H9 (cell line): Measurements from ENCODE around the gene IGFLR1. TPM values are rescaled to one million over a fixed set of nuclear protein-coding genes. Genes with fewer than 3 reads are reported as not detected.

Experiments
- DNase-seq: peaks from one replicate; pipeline ENCODE4 v3.0.0-alpha.2; 2017
- H2AFZ ChIP-seq: one replicate; pipeline ENCODE4 v1.6.1; 2013; ENCODE audit warnings: mild to moderate bottlenecking, low read length, control low read depth, moderate library complexity
- H2AK5ac ChIP-seq: 2 replicates; pipeline ENCODE4 v1.6.1; 2013; ENCODE audit warnings: low read length, control low read depth, mixed read lengths; ENCODE audit not compliant: insufficient read length
- H2BK120ac ChIP-seq: one replicate; pipeline ENCODE4 v1.6.1; 2013; ENCODE audit warnings: low read depth, mild to moderate bottlenecking, low read length, control low read depth, inconsistent platforms; ENCODE audit not compliant: poor library complexity, severe bottlenecking
- H2BK12ac ChIP-seq: 2 replicates; pipeline ENCODE4 v1.6.1; 2013; ENCODE audit warnings: low read length, control low read depth, mixed read lengths, low read depth; ENCODE audit not compliant: insufficient read length
- H2BK15ac ChIP-seq: 2 replicates; pipeline ENCODE4 v1.6.1; 2013; ENCODE audit warnings: low read depth, low read length, control low read depth
- H2BK20ac ChIP-seq: one replicate; pipeline ENCODE4 v1.6.1; 2013; ENCODE audit warnings: low read depth, mild to moderate bottlenecking, low read length, control low read depth, inconsistent platforms; ENCODE audit not compliant: poor library complexity, severe bottlenecking
- H2BK5ac ChIP-seq: 2 replicates; pipeline ENCODE4 v1.6.1; 2013; ENCODE audit warnings: low read length, control low read depth, mixed read lengths; ENCODE audit not compliant: insufficient read length
- H3K14ac ChIP-seq: 2 replicates; pipeline ENCODE4 v1.6.1; 2013; ENCODE audit warnings: low read length, control low read depth; ENCODE audit not compliant: insufficient read depth
- H3K18ac ChIP-seq: 2 replicates; pipeline ENCODE4 v1.6.1; 2013; ENCODE audit warnings: low read depth, mild to moderate bottlenecking, mixed read lengths, low read length, control low read depth; ENCODE audit not compliant: insufficient read length
- H3K23ac ChIP-seq: 2 replicates; pipeline ENCODE4 v1.6.1; 2013; ENCODE audit warnings: low read length, control low read depth, mixed read lengths, low read depth; ENCODE audit not compliant: insufficient read length
- H3K23me2 ChIP-seq: 2 replicates; pipeline ENCODE4 v1.6.1; 2013; ENCODE audit warnings: low read depth, mild to moderate bottlenecking, mixed read lengths, low read length, control low read depth; ENCODE audit not compliant: insufficient read length, poor library complexity, severe bottlenecking
- H3K27ac ChIP-seq: 2 replicates; pipeline ENCODE4 v1.5.1; 2013; ENCODE audit warnings: low read length, control low read depth, mixed read lengths, low read depth; ENCODE audit not compliant: insufficient read length
- H3K27me3 ChIP-seq: 2 replicates; pipeline ENCODE4 v1.6.1; 2013; ENCODE audit warnings: low read length, control low read depth, inconsistent platforms; ENCODE audit not compliant: insufficient read depth
- H3K4ac ChIP-seq: 2 replicates; pipeline ENCODE4 v1.6.1; 2013; ENCODE audit warnings: low read depth, mild to moderate bottlenecking, control low read depth, inconsistent platforms, low read length, moderate library complexity
- H3K4me1 ChIP-seq: 2 replicates; pipeline ENCODE4 v1.6.1; 2013; ENCODE audit warnings: low read length, control low read depth, inconsistent platforms; ENCODE audit not compliant: insufficient read depth
- H3K4me2 ChIP-seq: 2 replicates; pipeline ENCODE4 v1.6.1; 2013; ENCODE audit warnings: low read length, control low read depth, mixed read lengths; ENCODE audit not compliant: insufficient read length, insufficient read depth
- H3K56ac ChIP-seq: 2 replicates; pipeline ENCODE4 v1.6.1; 2013; ENCODE audit warnings: low read depth, mild to moderate bottlenecking, mixed read lengths, low read length, control low read depth; ENCODE audit not compliant: insufficient read length
- H3K79me1 ChIP-seq: 2 replicates; pipeline ENCODE4 v1.6.1; 2013; ENCODE audit warnings: low read depth, mild to moderate bottlenecking, moderate library complexity, low read length, control low read depth, inconsistent platforms; ENCODE audit not compliant: insufficient read depth, poor library complexity, severe bottlenecking
- H3K79me2 ChIP-seq: 2 replicates; pipeline ENCODE4 v1.6.1; 2013; ENCODE audit warnings: low read length, control low read depth, inconsistent platforms; ENCODE audit not compliant: insufficient read depth
- H3K9ac ChIP-seq: 2 replicates; pipeline ENCODE4 v1.6.1; 2013; ENCODE audit warnings: low read length, control low read depth, mixed read lengths; ENCODE audit not compliant: insufficient read length; ENCODE audit errors: extremely low read depth
- H3K9me3 ChIP-seq: one replicate; pipeline ENCODE4 v1.6.1; 2013; ENCODE audit warnings: low read depth, low read length, inconsistent platforms; ENCODE audit not compliant: control insufficient read depth
- H3T11ph ChIP-seq: one replicate; pipeline ENCODE4 v1.6.1; 2013; ENCODE audit warnings: mild to moderate bottlenecking, low read length, control low read depth, inconsistent platforms
- H4K20me1 ChIP-seq: one replicate; pipeline ENCODE4 v1.6.1; 2013; ENCODE audit not compliant: control insufficient read depth, insufficient read length, insufficient read depth
- H4K5ac ChIP-seq: 2 replicates; pipeline ENCODE4 v1.6.1; 2013; ENCODE audit warnings: low read depth, mild to moderate bottlenecking, mixed read lengths, low read length, control low read depth; ENCODE audit not compliant: insufficient read length
- H4K8ac ChIP-seq: replicated peaks from 2 replicates; pipeline ENCODE4 v1.6.1; 2013; ENCODE audit warnings: low read length, control low read depth, mixed read lengths, low read depth; ENCODE audit not compliant: insufficient read length
- H4K91ac ChIP-seq: 2 replicates; pipeline ENCODE4 v1.6.1; 2013; ENCODE audit warnings: low read depth, mild to moderate bottlenecking, moderate library complexity, mixed read lengths, low read length, control low read depth; ENCODE audit not compliant: insufficient read length
- H3K27ac Mint-ChIP-seq, 3 experiments: 2 replicates in 2 of 3; 3 replicates in 1 of 3; pipeline ENCODE4 v1.8.0; 2020 to 2021; ENCODE audit warnings: mixed read lengths in 3 of 3, mild to moderate bottlenecking in 1 of 3, moderate library complexity in 1 of 3
- H3K27me3 Mint-ChIP-seq: 2 replicates; pipeline ENCODE4 v1.8.0; 2021; ENCODE audit warnings: low read depth, mild to moderate bottlenecking, moderate library complexity, mixed read lengths
- H3K36me3 Mint-ChIP-seq, 3 experiments: 2 replicates in 2 of 3; 3 replicates in 1 of 3; pipeline ENCODE4 v1.8.0; 2020 to 2021; ENCODE audit warnings: low read depth in 3 of 3, mixed read lengths in 3 of 3; ENCODE audit not compliant: insufficient read depth in 1 of 3
- H3K4me1 Mint-ChIP-seq, 2 experiments: 2 replicates each; pipeline ENCODE4 v1.8.0; 2020; ENCODE audit warnings: mixed read lengths in 2 of 2
- H3K4me3 Mint-ChIP-seq, 2 experiments: 2 replicates in 1 of 2; 3 replicates in 1 of 2; pipeline ENCODE4 v1.8.0; 2020 to 2021; ENCODE audit warnings: mild to moderate bottlenecking in 2 of 2, mixed read lengths in 2 of 2, moderate library complexity in 1 of 2
- H3K9me3 Mint-ChIP-seq, 2 experiments: 2 replicates in 1 of 2; 3 replicates in 1 of 2; pipeline ENCODE4 v1.8.0; 2020; ENCODE audit warnings: mild to moderate bottlenecking in 2 of 2, mixed read lengths in 2 of 2, moderate library complexity in 1 of 2
- WGBS: extraction: QIAGEN DNeasy Blood & Tissue Kit; methylation state at CpG from one replicate; pipeline ENCODE4 v1.1.7; 2013; ENCODE audit warnings: missing lambda C conversion rate, low lambda C conversion rate, mixed read lengths; ENCODE audit not compliant: insufficient read length; ENCODE audit errors: extremely low coverage; 5-methylcytosine and 5-hydroxymethylcytosine counted together
- total RNA-seq: library from RNA; stranded (reverse); gene quantifications from 2 replicates; pipeline ENCODE4 v1.2.1, GENCODE V29; 2021
- TF ChIP-seq, protein P1 (sequence below): fragments of 200-600 bp; sonication (generic); conservative IDR thresholded peaks from 3 replicates; pipeline ENCODE4 v1.8.0; 2021; ENCODE audit warnings: antibody characterized with exemption, mild to moderate bottlenecking

The IGFLR1 gene
- total RNA-seq, 1 experiment from 2014 or later = 2.9 TPM

DNA sequence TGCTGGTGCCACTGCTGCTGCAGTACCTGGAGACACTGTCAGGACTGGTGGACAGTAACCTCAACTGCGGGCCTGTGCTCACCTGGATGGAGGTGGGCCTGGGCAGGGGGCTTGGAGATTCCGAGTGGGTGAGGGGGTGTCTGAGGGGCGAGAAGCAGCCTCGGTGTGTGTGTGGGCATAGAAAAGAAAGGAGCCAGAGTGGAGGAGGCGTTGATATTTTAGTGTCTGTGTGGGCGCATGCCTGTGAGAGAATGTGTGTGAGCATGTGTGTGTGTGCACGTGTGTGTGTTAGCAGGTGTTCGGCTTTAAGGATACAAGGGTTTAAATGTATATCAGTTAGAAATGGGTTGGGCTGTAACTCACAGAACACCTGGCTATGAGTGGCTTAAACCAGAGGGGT is 36.8 kb upstream of the IGFLR1 start:
- Histone ChIP-seq H3K4me1 (peaks cover 5% of the 10 kb centered on the region; the same call in 1 of the 2 replicates), H3K4ac (no peak overlapping the region), H3K23ac (no peak overlapping the region), H2BK120ac (no peak overlapping the region), H4K5ac (no peak overlapping the region), H3K18ac (no peak overlapping the region), H2BK5ac (no peak overlapping the region), H2BK12ac (no peak overlapping the region), H3K27ac (no peak overlapping the region), H4K91ac (no peak overlapping the region), H3K27me3 (no peaks in the 10 kb centered on the region), H2AFZ (no peak overlapping the region), H3K9me3 (no peaks in the 10 kb centered on the region), H2BK15ac (no peak overlapping the region), H2AK5ac (no peak overlapping the region), H3K4me2 (no peak overlapping the region), H3K14ac (no peak overlapping the region), H3K56ac (no peak overlapping the region), H3K23me2 (peaks cover 5% of the 10 kb centered on the region), H3K9ac (no peak overlapping the region), H3K79me1 (no peaks in the 10 kb centered on the region), H2BK20ac (no peak overlapping the region), H4K20me1 (no peaks in the 10 kb centered on the region), H4K8ac (no peak overlapping the region), H3K79me2 (no peaks in the 10 kb centered on the region), H3T11ph (no peak overlapping the region)
- Mint-ChIP-seq H3K27me3 (peaks cover 28% of the 10 kb centered on the region), H3K9me3 (no peaks in the 10 kb centered on the region; a peak in 1 of 5 replicates), H3K4me3 (no peak overlapping the region), H3K27ac (no peak overlapping the region), H3K36me3 (peaks cover 0 to 8% (median 2%) of the 10 kb centered on the region in 3 experiments; a peak in 2 of 7 replicates), H3K4me1 (peaks cover 41 to 50% of the 10 kb centered on the region in 2 experiments)
- WGBS = no CpG with 5 or more reads among the region's 8 CpGs
- no peak for DNase-seq
- TF ChIP-seq, protein P1, sequence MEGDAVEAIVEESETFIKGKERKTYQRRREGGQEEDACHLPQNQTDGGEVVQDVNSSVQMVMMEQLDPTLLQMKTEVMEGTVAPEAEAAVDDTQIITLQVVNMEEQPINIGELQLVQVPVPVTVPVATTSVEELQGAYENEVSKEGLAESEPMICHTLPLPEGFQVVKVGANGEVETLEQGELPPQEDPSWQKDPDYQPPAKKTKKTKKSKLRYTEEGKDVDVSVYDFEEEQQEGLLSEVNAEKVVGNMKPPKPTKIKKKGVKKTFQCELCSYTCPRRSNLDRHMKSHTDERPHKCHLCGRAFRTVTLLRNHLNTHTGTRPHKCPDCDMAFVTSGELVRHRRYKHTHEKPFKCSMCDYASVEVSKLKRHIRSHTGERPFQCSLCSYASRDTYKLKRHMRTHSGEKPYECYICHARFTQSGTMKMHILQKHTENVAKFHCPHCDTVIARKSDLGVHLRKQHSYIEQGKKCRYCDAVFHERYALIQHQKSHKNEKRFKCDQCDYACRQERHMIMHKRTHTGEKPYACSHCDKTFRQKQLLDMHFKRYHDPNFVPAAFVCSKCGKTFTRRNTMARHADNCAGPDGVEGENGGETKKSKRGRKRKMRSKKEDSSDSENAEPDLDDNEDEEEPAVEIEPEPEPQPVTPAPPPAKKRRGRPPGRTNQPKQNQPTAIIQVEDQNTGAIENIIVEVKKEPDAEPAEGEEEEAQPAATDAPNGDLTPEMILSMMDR = no peak
